Left colon (tissue), 2 donors: ENCODE measurements around the gene WDFY3. TPM values are rescaled to one million over a fixed set of nuclear protein-coding genes. Genes with fewer than 3 reads are reported as not detected.
"Not testable (repeated sequence)": the region's sequence is repeated elsewhere in the genome, so short reads cannot be mapped to it uniquely, and the experiment has no call there.

Source experiments
- ATAC-seq: fragments of 200-7000 bp; cut with Tn5 transposase; one replicate; pipeline ENCODE4 v1.9.1; 2020; ENCODE audit warnings: mild to moderate bottlenecking, moderate library complexity
- DNase-seq, 2 donors: peaks; one replicate each; pipeline ENCODE4 v3.0.0-alpha.2; 2020
- intact Hi-C, 2 donors: fragments of 100-400 bp; cut with DNase I in 1 of 2; cut with micrococcal nuclease in 1 of 2; formaldehyde crosslinking; loops; one replicate each; pipeline versions ENCODE4 v1.11.2 to v1.14.0; 2022; cut with DNase I, micrococcal nuclease
- total RNA-seq, 2 donors: library from RNA; stranded (reverse); fragmentation: NEBNext Ultra II Directional; extraction: Animal tissue kit (Norgen Biotek cat#: 25700); gene quantifications; one replicate each; pipeline ENCODE4 v1.2.1, GENCODE V29; 2021
- donor health status: DM: no; HTN: no; CAD: no.
- donor health status: DM: yes; HTN: yes; CAD: no.

The WDFY3 gene
- total RNA-seq, 2 donors from 2014 or later: 51.8 to 52.1 TPM

DNA sequence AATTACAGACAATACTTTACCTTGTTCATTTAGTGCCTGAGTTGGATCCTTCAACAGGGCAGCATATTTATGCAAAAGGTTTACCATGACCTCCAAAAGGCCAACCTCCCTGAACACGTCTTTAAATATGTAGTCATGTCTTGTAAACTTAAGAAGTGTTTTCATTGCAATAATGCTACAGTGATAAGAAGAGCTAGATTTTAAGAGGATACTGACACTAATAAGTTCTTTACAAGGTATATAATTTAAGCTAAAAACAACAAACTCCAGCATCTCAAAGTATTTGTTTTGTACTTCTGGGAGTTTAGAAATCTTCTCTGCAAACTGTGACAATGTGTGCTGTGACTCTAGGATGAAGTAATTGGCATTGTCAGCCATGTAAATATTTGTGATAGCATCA, 145.4 kb downstream of the WDFY3 start:
- DNase-seq: no peak
- intact Hi-C loops: no loop called here
- no peak for ATAC-seq

- intact Hi-C loops: no loop called here
- ATAC-seq (no peak), DNase-seq (no peak)
These were observed 152.3 kb downstream of the WDFY3 start for GRCh38 chr4:84814094-84814750.

- DNase-seq: no peak
- intact Hi-C loops: no loop called here
- ATAC-seq: no peak
These were observed 156.5 kb downstream of the WDFY3 start for GRCh38 chr4:84809946-84810345.

GRCh38 chr4:84808332-84808731, 158.2 kb downstream of the WDFY3 start:
- intact Hi-C loops: no loop called here
- no peak for ATAC-seq

GRCh38 chr4:84806541-84806940, 159.9 kb downstream of the WDFY3 start:
- DNase-seq, intact Hi-C loops, ATAC-seq: not testable (repeated sequence)

More at GRCh38 chr4:84808332-84808731, 158.2 kb downstream of the WDFY3 start:
- no peak for DNase-seq

- ATAC-seq: no peak
- DNase-seq: no peak
- intact Hi-C loops: no loop called here
These were observed 162.4 kb downstream of the WDFY3 start for GRCh38 chr4:84804136-84804535.

GRCh38 chr4:84803720-84804119, 162.8 kb downstream of the WDFY3 start:
- intact Hi-C loops: no loop called here
- DNase-seq (no peak), ATAC-seq (no peak)

GRCh38 chr4:84803116-84803515, 163.4 kb downstream of the WDFY3 start:
- DNase-seq (no peak), ATAC-seq (no peak)
- intact Hi-C loops: no loop called here

DNA sequence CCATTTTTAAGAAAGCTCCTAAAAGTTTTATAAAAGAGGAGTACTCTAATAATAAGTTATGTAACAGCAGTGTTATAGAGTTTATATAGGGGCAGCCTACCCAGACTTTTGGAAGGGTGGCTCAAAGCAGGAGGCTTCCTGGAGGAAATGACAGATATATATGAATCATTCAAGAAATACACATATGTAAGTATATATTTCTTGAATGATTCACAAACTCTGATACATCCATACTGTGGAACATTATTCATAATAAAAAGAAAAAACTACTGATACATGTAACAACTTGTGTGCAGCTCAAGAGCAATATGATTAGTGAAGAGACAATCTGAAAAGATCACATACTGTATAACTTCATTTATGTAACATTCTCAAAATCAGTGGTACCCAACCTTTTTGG, 166.2 kb downstream of the WDFY3 start:
- intact Hi-C loops: no loop called here
- no peak for ATAC-seq
- DNase-seq: no peak

DNA sequence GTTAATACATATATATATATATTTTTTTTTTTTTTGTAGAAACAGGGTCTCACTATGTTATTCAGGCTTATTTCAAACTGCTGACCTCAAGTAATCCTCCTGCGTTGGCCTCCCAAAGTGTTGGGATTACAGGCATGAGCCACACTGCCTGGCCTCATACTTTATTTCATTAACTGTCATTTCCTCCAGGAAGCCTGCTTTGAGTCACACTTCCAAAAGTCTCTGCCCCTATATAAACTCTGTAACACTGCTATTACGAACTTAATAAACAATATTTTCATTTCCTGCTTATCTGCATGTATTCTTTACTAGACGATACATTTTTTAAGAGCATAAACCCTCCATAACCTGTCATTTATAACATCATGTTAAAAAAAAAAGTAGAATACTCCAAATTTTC, 167.2 kb downstream of the WDFY3 start:
- ATAC-seq (no peak), DNase-seq (no peak)
- intact Hi-C loops: no loop called here

DNA sequence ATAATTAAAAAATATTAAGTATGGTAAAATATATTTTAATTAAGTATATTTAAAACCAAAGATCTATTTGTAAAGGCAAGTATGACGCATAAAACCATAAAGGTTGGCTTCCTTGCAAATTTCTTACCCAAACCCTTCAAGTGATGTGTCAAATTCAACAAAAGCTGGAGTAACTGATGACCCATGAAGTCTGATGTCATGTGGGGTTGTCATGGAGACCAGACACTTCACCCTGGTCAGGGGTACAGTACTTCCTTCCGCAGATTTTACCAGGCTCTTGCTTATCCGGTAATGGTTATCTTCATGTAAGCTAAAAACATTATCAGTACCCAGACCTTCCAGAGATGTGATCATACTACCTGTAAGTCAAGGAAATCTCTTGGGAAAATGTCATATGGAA, 170.1 kb downstream of the WDFY3 start:
- ATAC-seq (no peak), DNase-seq (no peak)
- intact Hi-C loops: no loop called here

- DNase-seq (no peak), ATAC-seq (no peak)
- intact Hi-C loops: no loop called here
These were observed 173.9 kb downstream of the WDFY3 start for GRCh38 chr4:84792366-84793301.

GRCh38 chr4:84790769-84791565, 175.5 kb downstream of the WDFY3 start:
- no peak for DNase-seq
- intact Hi-C loops: no loop called here

GRCh38 chr4:84786478-84786877, 180.0 kb downstream of the WDFY3 start:
- no peak for ATAC-seq
- DNase-seq: no peak
- intact Hi-C loops: no loop called here

More at GRCh38 chr4:84790769-84791565, 175.5 kb downstream of the WDFY3 start:
- ATAC-seq: no peak

DNA sequence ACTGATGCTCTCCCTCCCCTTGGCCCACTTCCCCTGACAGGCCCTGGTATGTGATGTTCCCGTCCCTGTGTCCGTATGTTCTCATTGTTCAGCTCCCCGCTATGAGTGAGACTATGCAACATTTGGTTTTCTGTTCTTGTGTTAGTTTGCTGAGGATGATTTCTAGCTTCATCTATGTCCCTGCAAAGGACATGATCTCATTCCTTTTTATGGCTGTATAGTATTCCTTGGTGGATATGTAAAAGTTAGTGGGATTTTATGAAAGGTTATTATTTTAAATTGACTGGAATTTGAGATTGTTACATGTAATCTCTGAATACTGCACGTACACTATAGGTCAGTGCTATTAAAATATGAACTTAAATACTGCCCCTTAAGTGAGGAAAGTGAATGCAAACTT, 184.0 kb downstream of the WDFY3 start:
- ATAC-seq: no peak

GRCh38 chr4:84780719-84781118, 185.8 kb downstream of the WDFY3 start:
- ATAC-seq (no peak), DNase-seq (no peak)
- intact Hi-C loops: no loop called here

More for the DNA sequence above, 184.0 kb downstream of the WDFY3 start:
- DNase-seq: no peak
- intact Hi-C loops: no loop called here

DNA sequence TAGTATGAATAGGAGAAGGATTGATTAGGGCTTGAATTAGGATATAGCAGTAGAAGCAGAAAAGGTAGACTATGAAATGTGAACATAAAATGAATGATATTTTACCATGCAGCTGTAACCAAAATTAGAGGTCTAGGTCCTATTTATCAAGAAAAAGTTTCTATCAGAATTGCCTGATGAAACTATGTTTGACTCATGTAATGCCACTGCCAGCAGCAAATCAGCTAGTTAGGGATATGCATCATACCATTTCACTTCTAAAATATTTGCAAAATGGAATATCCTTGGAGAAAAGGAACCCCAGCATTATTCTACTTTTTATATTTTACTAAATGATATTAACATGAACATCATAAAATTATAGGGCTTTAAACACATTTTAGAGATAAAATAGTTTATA, 188.4 kb downstream of the WDFY3 start:
- ATAC-seq: no peak
- intact Hi-C loops: no loop called here
- no peak for DNase-seq

GRCh38 chr4:84767168-84767567, 199.3 kb downstream of the WDFY3 start:
- no peak for ATAC-seq
- intact Hi-C loops: no loop called here
- no peak for DNase-seq

DNA sequence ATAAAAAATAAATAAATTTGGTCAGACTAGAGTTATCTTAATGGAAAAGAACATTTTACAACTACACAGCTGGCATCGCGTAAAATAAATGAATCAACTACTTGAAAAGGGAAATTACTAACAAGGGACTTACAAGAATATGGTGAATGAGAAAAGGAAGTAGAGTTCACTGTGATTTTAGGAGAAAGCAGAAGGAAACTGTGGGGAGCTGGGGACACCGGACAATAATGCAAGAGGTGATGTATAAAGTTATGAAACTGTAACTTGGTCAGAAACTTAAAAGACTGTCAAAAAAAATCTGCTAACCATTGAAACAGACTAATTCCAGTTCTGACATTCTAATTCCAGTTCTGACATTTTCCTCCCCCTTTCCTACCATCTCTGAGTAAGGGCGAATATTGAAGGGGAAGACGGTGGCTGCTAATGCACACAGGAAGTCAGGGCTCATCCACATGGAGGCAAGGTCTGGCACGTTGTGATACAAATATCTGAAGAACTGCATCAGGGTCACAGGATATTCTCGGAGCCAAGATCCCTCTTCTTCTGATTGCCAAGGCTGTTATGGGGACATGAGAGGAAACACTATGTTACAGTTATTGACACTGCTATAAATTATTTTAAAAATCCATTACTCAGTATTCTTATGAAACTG, 213.0 kb downstream of the WDFY3 start:
- ATAC-seq (no peak), DNase-seq (no peak)
- intact Hi-C loops: no loop called here
